Esophagus squamous epithelium (tissue), 4 donors: ENCODE results near the gene RIT2.

Source experiments
- POLR2A ChIP-seq, 4 donors: fragments of 450-650 bp; IDR thresholded peaks; one replicate each; pipeline ENCODE4 v1.6.1; 2017; ENCODE audit warnings: antibody characterized with exemption in 4 of 4, mild to moderate bottlenecking in 4 of 4, moderate library complexity in 3 of 4
- TF ChIP-seq, protein P1 (sequence below), 6 experiments: fragments of 450-650 bp in 4 of 6; fragments of 200-600 bp in 2 of 6; sonication (generic) in 2 of 6; IDR thresholded peaks; one replicate each; pipeline ENCODE4 v1.5.1; 2016 to 2019; ENCODE audit warnings: antibody characterized with exemption in 6 of 6, mild to moderate bottlenecking in 4 of 6, moderate library complexity in 4 of 6

DNA sequence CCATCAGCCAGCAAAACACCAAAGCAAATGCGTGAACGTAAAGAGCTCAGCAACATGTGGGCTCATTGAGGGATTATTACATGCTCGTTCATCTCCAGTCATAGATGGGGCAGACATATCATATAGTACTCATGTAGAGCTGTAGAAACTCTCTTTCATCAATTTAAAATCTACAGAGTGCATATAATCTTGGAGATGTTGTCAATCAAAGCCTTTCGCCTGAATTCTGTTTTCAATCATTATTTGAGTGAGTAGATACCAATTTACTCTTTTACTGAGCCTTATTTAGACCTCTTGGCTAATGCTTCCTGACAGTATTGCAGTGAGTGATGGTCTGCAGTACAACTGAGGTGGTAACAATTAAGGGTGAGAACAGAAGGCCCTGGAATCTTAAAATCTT lies 7.0 kb downstream of the RIT2 start:
- TF ChIP-seq, protein P1, sequence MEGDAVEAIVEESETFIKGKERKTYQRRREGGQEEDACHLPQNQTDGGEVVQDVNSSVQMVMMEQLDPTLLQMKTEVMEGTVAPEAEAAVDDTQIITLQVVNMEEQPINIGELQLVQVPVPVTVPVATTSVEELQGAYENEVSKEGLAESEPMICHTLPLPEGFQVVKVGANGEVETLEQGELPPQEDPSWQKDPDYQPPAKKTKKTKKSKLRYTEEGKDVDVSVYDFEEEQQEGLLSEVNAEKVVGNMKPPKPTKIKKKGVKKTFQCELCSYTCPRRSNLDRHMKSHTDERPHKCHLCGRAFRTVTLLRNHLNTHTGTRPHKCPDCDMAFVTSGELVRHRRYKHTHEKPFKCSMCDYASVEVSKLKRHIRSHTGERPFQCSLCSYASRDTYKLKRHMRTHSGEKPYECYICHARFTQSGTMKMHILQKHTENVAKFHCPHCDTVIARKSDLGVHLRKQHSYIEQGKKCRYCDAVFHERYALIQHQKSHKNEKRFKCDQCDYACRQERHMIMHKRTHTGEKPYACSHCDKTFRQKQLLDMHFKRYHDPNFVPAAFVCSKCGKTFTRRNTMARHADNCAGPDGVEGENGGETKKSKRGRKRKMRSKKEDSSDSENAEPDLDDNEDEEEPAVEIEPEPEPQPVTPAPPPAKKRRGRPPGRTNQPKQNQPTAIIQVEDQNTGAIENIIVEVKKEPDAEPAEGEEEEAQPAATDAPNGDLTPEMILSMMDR (IDR thresholded peaks at IDR 0.05) = no peak
- no peak for TF ChIP-seq POLR2A (IDR thresholded peaks at IDR 0.05)
